ENCODE results near the gene EFNB3. TPM values are rescaled to one million over a fixed set of nuclear protein-coding genes. Genes with fewer than 3 reads are reported as not detected.

EFNB3 gene
- total RNA-seq, 1 experiment from 2014 or later: 1.5 TPM

GRCh38 chr17:7687908-7688807, 16.8 kb upstream of the EFNB3 start, which contains the start of gene WRAP53:
TSS of gene WRAP53 (plus strand) at chr17:7688477. CDS start at chr17:7688649, 172 bp downstream.
- H3K36me3 ChIP-seq (ENCODE audit: low read depth): peaks cover 14% of the 10 kb centered on the region
- TF ChIP-seq CTCF (conservative IDR thresholded peaks at IDR 0.05) (peak; percentile 90), EZH2 (IDR thresholded peaks at IDR 0.05; ENCODE audit: low read depth) (no peak)
- no TSS peak for BruUV-seq (replicated peaks)
- H3K4me3 ChIP-seq: peak within 1 kb of the TSS; percentile 99
- H3K4me2 ChIP-seq: peak within 1 kb of the TSS; percentile 98
- POLR2A ChIA-PET (ENCODE audit: unreplicated experiment): interaction anchor here (0.5 to 2.3 kb wide), 16 partner anchors 38 to 1995 kb away, joined by 3 to 19 read pairs (median 6); partner anchors contain the start of genes CD68, MPDU1, NEURL4 and SAT2
- H3K27me3 ChIP-seq (ENCODE audit: insufficient read depth, low read depth): no peaks in the 10 kb centered on the region
- H3F3A ChIP-seq (ENCODE audit: insufficient read depth, low read depth): peaks cover 33% of the 10 kb centered on the region
- DNase-seq: peak; percentile 93 to 99
- peak within 1 kb of the TSS; percentile 86 for H2AFZ ChIP-seq
- CTCF ChIA-PET: interaction anchor here (0.5 to 1.9 kb wide), 16 partner anchors 25 to 445 kb away, joined by 3 to 12 read pairs (median 4); partner anchors contain the start of genes CD68, FXR2, MPDU1 and SAT2
- intact Hi-C loops (cut with micrococcal nuclease; ENCODE audit: unreplicated experiment): loop anchor here (1.0 to 5.0 kb wide), 12 partner anchors 29 to 641 kb away; partner anchors contain the start of genes CLDN7, DNAH2, SHBG and SLC2A4
- H3K27ac ChIP-seq: peak within 1 kb of the TSS; percentile 96
- peaks cover 20% of the 10 kb centered on the region for H4K20me1 ChIP-seq (ENCODE audit: insufficient read depth)
- H3K79me2 ChIP-seq (ENCODE audit: low read depth): peaks cover 58% of the 10 kb centered on the region
- H3K9me2 ChIP-seq (ENCODE audit: insufficient read depth): no peaks in the 10 kb centered on the region
- H3K4me1 ChIP-seq (replicated peaks; ENCODE audit: insufficient read depth): peaks cover 10% of the 10 kb centered on the region
- H3K9me3 ChIP-seq (ENCODE audit: insufficient read depth, low read depth): no peaks in the 10 kb centered on the region

- POLR2A ChIA-PET (ENCODE audit: unreplicated experiment): interaction anchor here (0.5 kb wide), 2 partner anchors 205 to 288 kb away, joined by 6 to 19 read pairs; partner anchors contain the start of gene POLR2A
- BruUV-seq (replicated peaks): TSS peak; percentile 26
- H3K79me2 ChIP-seq (ENCODE audit: low read depth): peaks cover 51% of the 10 kb centered on the region
These were observed 16.1 kb upstream of the EFNB3 start for GRCh38 chr17:7688808-7689316.

More at GRCh38 chr17:7688808-7689316, 16.1 kb upstream of the EFNB3 start:
- H3K9me2 ChIP-seq (ENCODE audit: insufficient read depth): no peaks in the 10 kb centered on the region
- H3F3A ChIP-seq (ENCODE audit: insufficient read depth, low read depth): peaks cover 33% of the 10 kb centered on the region
- intact Hi-C loops (cut with micrococcal nuclease; ENCODE audit: unreplicated experiment): loop anchor here (1.0 to 5.0 kb wide), 12 partner anchors 28 to 642 kb away; partner anchors contain the start of genes CLDN7, DNAH2, SHBG and SLC2A4
- H3K27me3 ChIP-seq (ENCODE audit: insufficient read depth, low read depth): no peaks in the 10 kb centered on the region
- H2AFZ ChIP-seq: peak overlapping the region; percentile 86
- H3K4me1 ChIP-seq (replicated peaks; ENCODE audit: insufficient read depth): peaks cover 10% of the 10 kb centered on the region
- no peaks in the 10 kb centered on the region for H3K9me3 ChIP-seq (ENCODE audit: insufficient read depth, low read depth)
- H3K36me3 ChIP-seq (ENCODE audit: low read depth): peaks cover 14% of the 10 kb centered on the region
- no peak overlapping the region for H3K27ac ChIP-seq
- CTCF ChIA-PET: interaction anchor here (1.9 kb wide), 1 partner anchor 56 kb away, joined by 8 read pairs; no protein-coding TSS in a partner anchor
- no peak for DNase-seq
- H4K20me1 ChIP-seq (ENCODE audit: insufficient read depth): peaks cover 13% of the 10 kb centered on the region
- TF ChIP-seq CTCF (conservative IDR thresholded peaks at IDR 0.05): no peak
- TF ChIP-seq EZH2 (IDR thresholded peaks at IDR 0.05; ENCODE audit: low read depth): no peak
- peak overlapping the region; percentile 99 for H3K4me3 ChIP-seq
- H3K4me2 ChIP-seq: peak overlapping the region; percentile 98

Measured in PC-9 (cell line).